GM18951 (cell line): Measurements from ENCODE around the gene RNF126.
A peak's percentile ranks its signal among the peaks of the same experiment; 100 is the strongest.

Experiments used
- POLR2A ChIP-seq: IDR thresholded peaks from 4 replicates; pipeline ENCODE4 v1.6.1; 2011; ENCODE audit warnings: mild to moderate bottlenecking; ENCODE audit not compliant: insufficient read length, insufficient read depth; ENCODE audit errors: extremely low read depth
- in situ Hi-C: fragments of 300-500 bp; cut with MboI; formaldehyde crosslinking; loops from one replicate; pipeline ENCODE4 v1.12.0; 2022; ENCODE audit warnings: low sequenced_read_pairs, mixed read lengths, inconsistent platforms; ENCODE audit not compliant: unreplicated experiment

RNF126 gene

DNA sequence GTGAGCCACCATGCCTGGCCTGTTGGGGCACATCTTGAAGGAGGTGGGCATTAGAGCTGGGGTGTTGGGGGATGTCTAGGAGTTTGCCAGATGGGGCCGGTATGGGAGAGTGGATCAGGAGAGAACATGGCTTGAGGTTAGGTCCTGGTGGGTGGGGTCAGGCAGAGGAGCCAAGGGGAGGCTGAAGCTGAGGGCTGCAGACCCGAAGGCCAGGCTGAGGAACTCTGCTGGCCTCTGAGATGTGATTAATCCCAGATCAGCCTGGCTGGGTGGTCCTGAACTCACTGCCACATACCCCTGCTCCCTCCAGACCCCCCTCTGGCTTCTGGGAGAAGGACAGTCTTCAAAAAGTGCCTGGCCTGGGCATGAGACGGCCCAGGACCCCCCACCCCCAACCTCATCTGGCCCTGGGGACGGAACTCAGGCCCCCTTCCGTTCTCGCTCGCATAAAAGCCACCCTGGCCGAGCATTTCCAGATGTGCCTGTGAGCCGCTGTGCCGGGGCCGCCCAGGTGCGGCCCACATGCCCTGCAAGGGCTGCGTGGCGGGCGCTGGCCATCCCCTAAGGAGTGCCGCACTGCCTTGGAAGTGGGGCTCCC is 15.9 kb upstream of the RNF126 start:
- in situ Hi-C loops = no loop called here
- no peak for TF ChIP-seq POLR2A

DNA sequence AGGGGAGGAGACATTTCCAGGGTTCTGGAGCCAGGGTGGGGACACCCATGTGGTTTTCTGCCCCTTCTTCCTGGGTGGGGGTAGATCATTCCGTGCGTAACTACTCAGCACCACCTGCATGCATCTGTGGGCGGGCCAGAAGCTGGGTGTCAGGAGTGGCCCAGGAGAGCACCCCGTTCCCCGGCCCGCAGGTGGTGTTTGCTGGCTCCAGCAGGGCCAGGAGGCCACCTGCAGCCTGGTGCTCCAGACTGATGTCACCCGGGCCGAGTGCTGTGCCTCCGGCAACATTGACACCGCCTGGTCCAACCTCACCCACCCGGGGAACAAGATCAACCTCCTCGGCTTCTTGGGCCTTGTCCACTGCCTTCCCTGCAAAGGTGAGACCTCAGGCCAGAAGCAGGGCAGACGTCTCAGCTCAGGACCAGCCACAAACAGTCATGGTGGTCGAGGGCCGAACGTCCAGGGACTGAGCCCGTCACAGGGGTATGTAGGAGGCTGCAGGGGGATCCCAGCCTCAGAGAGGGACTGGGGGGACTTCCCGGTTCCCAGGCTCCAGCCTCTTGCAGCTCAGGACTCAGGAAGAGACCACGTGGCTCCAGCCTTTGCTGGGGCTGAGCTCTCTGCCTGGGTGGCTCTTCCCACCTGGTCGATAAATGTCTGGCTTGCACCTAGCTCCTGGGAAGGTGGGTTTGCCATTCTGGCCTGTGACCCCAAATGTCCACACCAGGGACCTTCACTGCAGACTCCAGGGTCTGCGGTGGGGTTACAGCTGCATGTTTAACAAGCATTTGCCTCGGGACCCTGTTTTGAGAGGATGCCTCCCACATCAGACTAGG is 14.8 kb upstream of the RNF126 start:
- in situ Hi-C loops = no loop called here
- TF ChIP-seq POLR2A = no peak

- TF ChIP-seq POLR2A = no peak
- in situ Hi-C loops = no loop called here
These were observed 14.2 kb upstream of the RNF126 start for GRCh38 chr19:677201-677600.

DNA sequence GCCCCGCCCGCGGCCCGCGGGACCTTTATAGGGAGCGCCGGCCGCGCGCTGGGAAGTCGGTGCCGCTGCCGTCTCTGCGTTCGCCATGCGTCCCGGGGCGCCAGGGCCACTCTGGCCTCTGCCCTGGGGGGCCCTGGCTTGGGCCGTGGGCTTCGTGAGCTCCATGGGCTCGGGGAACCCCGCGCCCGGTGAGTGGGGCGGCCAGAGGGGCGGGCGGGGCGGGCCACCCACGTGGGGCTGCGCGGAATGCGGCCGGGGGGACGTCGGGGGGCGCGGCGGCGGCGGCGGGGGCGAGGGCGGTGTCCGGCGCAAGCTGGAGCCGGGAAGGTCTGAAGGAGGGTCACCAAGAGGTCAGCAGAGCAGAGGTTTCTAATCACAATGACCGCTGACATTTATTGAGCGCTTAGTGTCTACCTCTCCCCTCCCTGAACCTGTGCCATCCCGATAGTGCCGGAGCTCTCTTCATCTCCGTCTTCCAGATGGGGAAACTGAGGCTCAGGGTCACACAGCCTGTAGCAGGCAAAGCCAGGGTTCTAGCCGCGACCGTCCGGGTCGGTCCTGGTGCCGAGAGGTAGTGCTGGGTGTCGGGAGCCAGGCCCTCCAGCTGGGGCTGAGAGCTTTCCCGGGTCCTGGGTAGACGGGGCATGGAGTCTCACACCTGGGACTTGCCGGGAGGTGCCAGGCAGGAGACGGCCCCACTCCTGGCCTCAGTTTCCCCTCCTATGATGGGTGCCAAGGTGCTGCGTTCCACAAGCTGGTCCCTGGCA is 13.5 kb upstream of the RNF126 start, which contains the start of gene FSTL3:
FSTL3 (plus strand) TSS at position 54 of the 767 bp plus-strand sequence; CDS start at position 86, 32 bp downstream.
- in situ Hi-C loops = no loop called here

GRCh38 chr19:676007-676338 is 13.0 kb upstream of the RNF126 start:
- in situ Hi-C loops = no loop called here
- no peak for TF ChIP-seq POLR2A

More for the DNA sequence above, 13.5 kb upstream of the RNF126 start, which contains the start of gene FSTL3:
- no peak for TF ChIP-seq POLR2A

- TF ChIP-seq POLR2A = no peak
- in situ Hi-C loops = no loop called here
These were observed 11.5 kb upstream of the RNF126 start for GRCh38 chr19:674282-675151.

- no peak for TF ChIP-seq POLR2A
- in situ Hi-C loops = no loop called here
These were observed 7.6 kb upstream of the RNF126 start for GRCh38 chr19:670609-671075.

DNA sequence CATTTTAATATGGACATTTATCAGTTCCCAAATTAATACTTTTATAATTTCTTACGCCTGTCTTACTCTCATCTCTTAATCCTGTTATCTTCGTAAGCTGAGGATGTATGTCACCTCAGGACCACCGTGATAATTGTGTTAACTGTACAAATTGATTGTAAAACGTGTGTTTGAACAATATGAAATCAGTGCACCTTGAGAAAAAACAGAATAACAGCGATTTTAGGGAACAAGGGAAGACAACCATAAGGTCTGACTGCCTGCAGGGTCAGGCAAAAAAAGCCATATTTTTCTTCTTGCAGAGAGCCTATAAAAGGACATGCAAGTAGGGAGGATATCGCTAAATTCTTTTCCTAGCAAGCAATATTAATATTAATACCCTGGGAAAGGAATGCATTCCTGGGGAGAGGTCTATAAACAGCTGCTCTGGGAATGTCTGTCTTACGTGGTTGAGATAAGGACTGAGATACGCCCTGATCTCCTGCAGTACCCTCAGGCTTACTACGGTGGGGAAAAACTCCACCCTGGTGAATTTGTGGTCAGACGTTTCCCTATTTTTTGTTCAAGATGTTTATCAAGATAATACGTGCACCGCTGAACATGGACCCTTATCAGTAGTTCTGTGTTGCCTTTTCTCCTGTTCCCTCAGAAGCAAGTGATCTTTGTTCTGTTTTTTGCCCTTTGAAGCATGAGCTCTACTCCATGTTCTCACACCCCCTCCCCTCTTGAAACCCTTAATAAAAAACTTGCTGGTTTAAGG is 5.8 kb upstream of the RNF126 start:
- in situ Hi-C loops = loop anchor here (5.0 kb wide), 1 partner anchor 58 kb away; no protein-coding TSS in a partner anchor

DNA sequence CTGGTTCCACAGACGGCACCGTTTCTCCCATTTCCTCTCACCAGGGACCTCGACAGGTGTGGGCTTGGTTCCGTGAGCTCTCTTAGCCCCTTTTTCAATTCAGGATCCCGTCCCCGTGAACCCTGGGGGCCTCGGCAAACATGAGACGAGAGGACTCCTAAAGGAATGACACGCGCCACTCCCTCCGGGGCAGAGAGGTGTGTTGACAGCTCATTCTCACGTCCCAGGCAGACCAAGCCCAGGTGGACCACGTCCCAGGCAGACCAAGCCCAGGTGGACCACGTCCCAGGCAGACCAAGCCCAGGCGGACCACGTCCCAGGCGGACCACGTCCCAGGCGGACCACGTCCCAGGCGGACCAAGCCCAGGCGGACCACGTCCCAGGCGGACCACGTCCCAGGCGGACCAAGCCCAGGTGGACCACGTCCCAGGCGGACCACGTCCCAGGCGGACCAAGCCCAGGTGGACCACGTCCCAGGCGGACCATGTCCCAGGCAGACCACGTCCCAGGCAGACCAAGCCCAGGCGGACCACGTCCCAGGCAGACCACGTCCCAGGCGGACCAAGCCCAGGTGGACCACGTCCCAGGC is 4.1 kb upstream of the RNF126 start:
- in situ Hi-C loops = loop anchor here (5.0 kb wide), 1 partner anchor 60 kb away; no protein-coding TSS in a partner anchor

DNA sequence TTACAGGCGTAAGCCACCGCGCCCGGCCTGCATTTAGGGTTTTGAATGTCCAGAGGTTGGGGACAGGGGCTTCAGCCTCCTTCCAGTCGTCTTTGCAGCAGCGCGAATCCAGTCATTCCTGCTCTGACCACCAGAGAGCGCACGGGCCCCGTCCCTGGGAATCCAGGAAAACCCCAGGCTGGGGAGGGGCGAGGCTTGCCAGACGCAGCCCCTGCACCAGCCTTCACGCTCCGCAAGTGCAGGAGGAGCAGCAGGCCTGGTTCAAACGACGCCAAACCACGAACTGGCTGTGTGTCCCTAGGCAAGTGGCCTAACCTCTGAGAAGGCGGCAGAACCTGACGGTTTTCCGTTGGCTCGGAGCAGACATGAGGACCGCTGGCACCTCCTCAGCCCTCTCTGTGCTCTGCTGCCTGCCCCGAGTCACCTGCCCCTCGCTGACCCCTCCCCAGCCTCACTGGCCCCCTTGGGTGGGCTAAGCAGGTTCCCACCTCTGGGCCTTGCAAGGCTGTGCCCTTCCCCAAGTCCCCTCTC is 2.0 kb upstream of the RNF126 start:
- TF ChIP-seq POLR2A = no peak
- in situ Hi-C loops = loop anchor here (5.0 kb wide), 1 partner anchor 62 kb away; no protein-coding TSS in a partner anchor

DNA sequence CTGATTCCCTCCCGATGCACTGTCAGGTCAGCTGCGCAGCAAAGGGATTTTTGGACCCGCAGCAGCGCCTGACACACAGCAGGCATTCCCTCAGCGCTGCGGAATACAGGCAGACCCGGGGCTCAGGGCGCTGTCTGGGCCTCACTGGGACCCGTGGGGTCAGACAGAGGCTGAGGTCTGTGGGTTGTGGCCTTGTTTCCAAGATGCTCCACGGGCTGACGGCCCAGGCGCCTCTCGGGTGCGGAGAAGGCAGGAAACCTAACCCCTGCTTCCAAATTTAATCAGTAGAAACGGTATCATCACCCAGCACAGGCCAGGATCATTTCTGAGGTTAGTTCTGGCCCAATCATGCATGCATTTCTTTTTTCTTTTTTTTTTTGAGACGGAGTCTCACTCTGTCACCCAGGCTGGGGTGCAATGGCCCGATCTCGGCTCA is 686 bp upstream of the RNF126 start:
- in situ Hi-C loops = no loop called here
- no peak for TF ChIP-seq POLR2A

DNA sequence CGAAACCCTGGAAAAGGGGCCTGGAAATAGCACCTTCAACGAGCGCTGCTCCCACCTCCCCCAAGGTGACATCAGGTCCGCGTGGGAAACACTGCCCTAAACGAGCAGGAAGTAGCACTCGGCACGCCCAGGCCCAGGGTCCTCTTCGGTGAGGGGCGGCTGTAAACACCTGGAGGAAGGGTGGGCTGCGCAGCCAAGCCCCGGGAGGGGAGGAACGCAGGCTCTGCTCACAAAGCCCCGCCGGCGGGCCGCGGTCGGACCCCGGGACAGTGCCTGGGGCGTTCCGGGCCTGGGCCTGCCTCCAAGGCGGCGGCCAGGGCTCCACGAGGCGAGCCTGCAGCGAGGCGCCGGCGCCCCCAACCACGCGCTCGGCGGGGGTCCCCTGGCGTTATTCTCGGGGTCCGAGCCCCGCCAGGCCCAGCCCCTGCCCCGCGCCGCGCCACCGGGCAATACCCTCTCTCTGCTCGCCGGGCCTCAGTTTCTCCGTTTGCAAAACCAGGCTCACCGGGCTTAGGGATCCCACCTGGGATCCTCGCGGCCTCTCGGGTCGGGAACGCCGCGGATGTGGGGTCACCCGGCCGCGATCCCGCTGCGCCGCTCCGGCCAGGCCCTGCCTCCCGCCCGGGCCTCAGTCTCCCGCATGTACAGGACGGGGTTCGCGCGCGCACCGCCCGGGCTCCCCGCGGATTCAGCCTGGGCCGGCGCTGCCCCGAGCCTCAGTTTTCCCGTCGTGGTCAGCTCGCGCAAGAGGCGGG is 630 bp downstream of the RNF126 start:
- in situ Hi-C loops = no loop called here
- peak; percentile 45 for TF ChIP-seq POLR2A
